Common myeloid progenitor, CD34-positive (primary cell): Measurements from ENCODE around the gene FOXJ1.

Experiments
- CTCF ChIA-PET: fragments of 350-600 bp; sonication (Branson Sonifier 250); formaldehyde crosslinking; loops from one replicate; lab custom pipeline; 2021; ENCODE audit warnings: antibody characterized with exemption; lab: Charles Lee
- POLR2A ChIA-PET: fragments of 350-600 bp; sonication (Branson Sonifier 250); formaldehyde crosslinking; loops from one replicate; lab custom pipeline; 2021; ENCODE audit warnings: antibody characterized with exemption; lab: Charles Lee
- DNase-seq, 3 donors: peaks; one replicate each; pipeline versions ENCODE4 v3.0.0 to v3.0.0-alpha.2; 2013
- H3K27ac ChIP-seq, 2 experiments: 1 replicate in 1 of 2; 2 replicates in 1 of 2; pipeline ENCODE4 v1.7.0; 2013; ENCODE audit warnings: inconsistent platforms in 2 of 2, low read length in 2 of 2, mild to moderate bottlenecking in 2 of 2, low read depth in 1 of 2, moderate library complexity in 1 of 2; ENCODE audit not compliant: severe bottlenecking in 2 of 2, insufficient read depth in 1 of 2, poor library complexity in 1 of 2
- H3K27me3 ChIP-seq, 5 experiments: replicated peaks in 2 of 5; 1 replicate in 3 of 5; 2 replicates in 2 of 5; pipeline versions ENCODE4 v1.6.1 to v1.7.0; 2013; ENCODE audit warnings: low read length in 4 of 5, mild to moderate bottlenecking in 2 of 5, moderate library complexity in 2 of 5, inconsistent platforms in 1 of 5; ENCODE audit not compliant: insufficient read depth in 5 of 5, control insufficient read depth in 4 of 5
- H3K36me3 ChIP-seq, 4 experiments: 1 replicate in 2 of 4; 2 replicates in 2 of 4; pipeline versions ENCODE4 v1.6.1 to v1.7.0; 2013; ENCODE audit warnings: low read length in 3 of 4, control low read depth in 1 of 4, mild to moderate bottlenecking in 1 of 4; ENCODE audit not compliant: control insufficient read depth in 4 of 4, insufficient read depth in 4 of 4
- H3K4me1 ChIP-seq, 4 experiments: 1 replicate in 3 of 4; 2 replicates in 1 of 4; pipeline versions ENCODE4 v1.6.1 to v1.7.1; 2013; ENCODE audit warnings: low read length in 3 of 4, mild to moderate bottlenecking in 3 of 4, control low read depth in 1 of 4, inconsistent platforms in 1 of 4, moderate library complexity in 1 of 4; ENCODE audit not compliant: control insufficient read depth in 4 of 4, insufficient read depth in 4 of 4; ENCODE audit errors: control extremely low read depth in 1 of 4
- H3K4me3 ChIP-seq, 7 experiments: 1 replicate in 4 of 7; 2 replicates in 3 of 7; pipeline versions ENCODE4 v1.5.1 to v1.7.0; 2013; ENCODE audit warnings: mild to moderate bottlenecking in 7 of 7, low read length in 6 of 7, moderate library complexity in 6 of 7, inconsistent platforms in 2 of 7, low read depth in 2 of 7, control low read depth in 1 of 7; ENCODE audit not compliant: insufficient read depth in 4 of 7, control insufficient read depth in 1 of 7; ENCODE audit errors: extremely low read depth in 1 of 7
- H3K9me3 ChIP-seq, 5 experiments: 1 replicate in 4 of 5; 2 replicates in 1 of 5; pipeline versions ENCODE4 v1.6.1 to v1.7.1; 2013; ENCODE audit warnings: low read length in 4 of 5, mild to moderate bottlenecking in 2 of 5, inconsistent platforms in 1 of 5, low read depth in 1 of 5, moderate library complexity in 1 of 5; ENCODE audit not compliant: control insufficient read depth in 4 of 5, insufficient read depth in 2 of 5; ENCODE audit errors: control extremely low read depth in 1 of 5
- WGBS: methylation state at CpG from one replicate; pipeline ENCODE4 v1.1.5; 2013; ENCODE audit not compliant: insufficient coverage; 5-methylcytosine and 5-hydroxymethylcytosine counted together

Gene FOXJ1

GRCh38 chr17:76115138-76115754 lies 25.8 kb downstream of the FOXJ1 start:
- CTCF ChIA-PET, result interaction anchor here (0.7 to 11.5 kb wide), 5 partner anchors 9 to 181 kb away, joined by 3 to 110 read pairs (median 4); partner anchors contain the start of gene EXOC7
- peaks cover 0 to 3% (median 0%) of the 10 kb centered on the region in 4 experiments for H3K4me1 ChIP-seq
- H3K9me3 ChIP-seq, result no peaks in the 10 kb centered on the region
- DNase-seq, result no peak
- H3K27me3 ChIP-seq, result no peaks in the 10 kb centered on the region
- no peaks in the 10 kb centered on the region for H3K36me3 ChIP-seq
- H3K4me3 ChIP-seq, result no peak overlapping the region
- 94% methylated on average over 3 of the region's 7 CpGs for WGBS
- POLR2A ChIA-PET, result no interaction called here
- H3K27ac ChIP-seq, result no peak overlapping the region

- no peaks in the 10 kb centered on the region for H3K9me3 ChIP-seq
- 64% methylated on average over 2 of the region's 2 CpGs for WGBS
- no peaks in the 10 kb centered on the region for H3K27me3 ChIP-seq
- H3K36me3 ChIP-seq, result no peaks in the 10 kb centered on the region
- ChIA-PET POLR2A (no interaction called here), CTCF (interaction anchor here (0.8 to 1.7 kb wide), 5 partner anchors 110 to 287 kb away, joined by 3 to 5 read pairs (median 3); no protein-coding TSS in a partner anchor)
- DNase-seq, result peak in 1 of 3 donors; percentile 12
- peaks cover 0 to 4% (median 0%) of the 10 kb centered on the region in 4 experiments for H3K4me1 ChIP-seq
- H3K4me3 ChIP-seq, result no peak overlapping the region
- no peak overlapping the region for H3K27ac ChIP-seq
Measured at GRCh38 chr17:76111956-76112355, 29.1 kb downstream of the FOXJ1 start.

GRCh38 chr17:76107509-76107908 lies 33.5 kb downstream of the FOXJ1 start:
- Histone ChIP-seq H3K27ac (no peak overlapping the region), H3K4me1 (peaks cover 3 to 30% (median 17%) of the 10 kb centered on the region in 4 experiments), H3K27me3 (no peaks in the 10 kb centered on the region), H3K4me3 (no peak overlapping the region), H3K36me3 (no peaks in the 10 kb centered on the region), H3K9me3 (no peaks in the 10 kb centered on the region)
- ChIA-PET POLR2A (no interaction called here), CTCF (interaction anchor here (0.7 to 0.9 kb wide), 2 partner anchors 10 to 192 kb away, joined by 3 read pairs; no protein-coding TSS in a partner anchor)
- peak; percentile 34 to 58 (median 55) for DNase-seq
- 88% methylated on average over 1 of the region's 6 CpGs for WGBS

- CTCF ChIA-PET, result interaction anchor here (0.9 to 1.4 kb wide), 7 partner anchors 9 to 192 kb away, joined by 3 to 6 read pairs (median 3); partner anchors contain the start of gene FOXJ1
- peaks cover 4 to 33% (median 22%) of the 10 kb centered on the region in 4 experiments for H3K4me1 ChIP-seq
- H3K4me3 ChIP-seq, result no peak overlapping the region
- no peaks in the 10 kb centered on the region for H3K27me3 ChIP-seq
- no peak overlapping the region for H3K27ac ChIP-seq
- WGBS, result no CpG with 5 or more reads among the region's 3 CpGs
- POLR2A ChIA-PET, result no interaction called here
- DNase-seq, result no peak
- H3K36me3 ChIP-seq, result peaks cover 0 to 5% (median 2%) of the 10 kb centered on the region in 4 experiments
- no peaks in the 10 kb centered on the region for H3K9me3 ChIP-seq
Measured at GRCh38 chr17:76106703-76107102, 34.3 kb downstream of the FOXJ1 start.

GRCh38 chr17:76104896-76105231 lies 36.2 kb downstream of the FOXJ1 start:
- Histone ChIP-seq H3K4me3 (no peak overlapping the region), H3K36me3 (peaks cover 2 to 19% (median 13%) of the 10 kb centered on the region in 4 experiments), H3K9me3 (no peaks in the 10 kb centered on the region), H3K27ac (no peak overlapping the region), H3K4me1 (peaks cover 4 to 33% (median 23%) of the 10 kb centered on the region in 4 experiments), H3K27me3 (no peaks in the 10 kb centered on the region)
- 100% methylated on average over 4 of the region's 5 CpGs for WGBS
- ChIA-PET CTCF (interaction anchor here (0.9 to 2.2 kb wide), 6 partner anchors 10 to 174 kb away, joined by 3 to 8 read pairs (median 3); no protein-coding TSS in a partner anchor), POLR2A (no interaction called here)
- DNase-seq, result no peak

- no peak for DNase-seq
Measured at GRCh38 chr17:76104140-76104895, 36.7 kb downstream of the FOXJ1 start.

More at GRCh38 chr17:76104140-76104895, 36.7 kb downstream of the FOXJ1 start:
- peaks cover 4 to 33% (median 23%) of the 10 kb centered on the region in 4 experiments for H3K4me1 ChIP-seq
- H3K36me3 ChIP-seq, result peaks cover 6 to 24% (median 17%) of the 10 kb centered on the region in 4 experiments
- WGBS, result 84% methylated on average over 25 of the region's 29 CpGs
- ChIA-PET CTCF (interaction anchor here (0.5 to 2.2 kb wide), 10 partner anchors 11 to 173 kb away, joined by 3 to 8 read pairs (median 3); partner anchors contain the start of gene ZACN), POLR2A (no interaction called here)
- no peaks in the 10 kb centered on the region for H3K27me3 ChIP-seq
- no peaks in the 10 kb centered on the region for H3K9me3 ChIP-seq
- H3K27ac ChIP-seq, result peak overlapping the region; percentile 66 to 86
- H3K4me3 ChIP-seq, result peak overlapping the region in 6 of 7 experiments; percentile 78 to 88 (median 80)
